H9 (cell line): ENCODE data around the gene MB. TPM values are rescaled to one million over a fixed set of nuclear protein-coding genes. Genes with fewer than 3 reads are reported as not detected.

ENCODE experiments used
- DNase-seq: peaks from one replicate; pipeline ENCODE4 v3.0.0-alpha.2; 2017
- H2AFZ ChIP-seq: one replicate; pipeline ENCODE4 v1.6.1; 2013; ENCODE audit warnings: mild to moderate bottlenecking, low read length, control low read depth, moderate library complexity
- H2AK5ac ChIP-seq: 2 replicates; pipeline ENCODE4 v1.6.1; 2013; ENCODE audit warnings: low read length, control low read depth, mixed read lengths; ENCODE audit not compliant: insufficient read length
- H2BK120ac ChIP-seq: one replicate; pipeline ENCODE4 v1.6.1; 2013; ENCODE audit warnings: low read depth, mild to moderate bottlenecking, low read length, control low read depth, inconsistent platforms; ENCODE audit not compliant: poor library complexity, severe bottlenecking
- H2BK12ac ChIP-seq: 2 replicates; pipeline ENCODE4 v1.6.1; 2013; ENCODE audit warnings: low read length, control low read depth, mixed read lengths, low read depth; ENCODE audit not compliant: insufficient read length
- H2BK15ac ChIP-seq: 2 replicates; pipeline ENCODE4 v1.6.1; 2013; ENCODE audit warnings: low read depth, low read length, control low read depth
- H2BK20ac ChIP-seq: one replicate; pipeline ENCODE4 v1.6.1; 2013; ENCODE audit warnings: low read depth, mild to moderate bottlenecking, low read length, control low read depth, inconsistent platforms; ENCODE audit not compliant: poor library complexity, severe bottlenecking
- H2BK5ac ChIP-seq: 2 replicates; pipeline ENCODE4 v1.6.1; 2013; ENCODE audit warnings: low read length, control low read depth, mixed read lengths; ENCODE audit not compliant: insufficient read length
- H3K14ac ChIP-seq: 2 replicates; pipeline ENCODE4 v1.6.1; 2013; ENCODE audit warnings: low read length, control low read depth; ENCODE audit not compliant: insufficient read depth
- H3K18ac ChIP-seq: 2 replicates; pipeline ENCODE4 v1.6.1; 2013; ENCODE audit warnings: low read depth, mild to moderate bottlenecking, mixed read lengths, low read length, control low read depth; ENCODE audit not compliant: insufficient read length
- H3K23ac ChIP-seq: 2 replicates; pipeline ENCODE4 v1.6.1; 2013; ENCODE audit warnings: low read length, control low read depth, mixed read lengths, low read depth; ENCODE audit not compliant: insufficient read length
- H3K23me2 ChIP-seq: 2 replicates; pipeline ENCODE4 v1.6.1; 2013; ENCODE audit warnings: low read depth, mild to moderate bottlenecking, mixed read lengths, low read length, control low read depth; ENCODE audit not compliant: insufficient read length, poor library complexity, severe bottlenecking
- H3K27ac ChIP-seq: 2 replicates; pipeline ENCODE4 v1.5.1; 2013; ENCODE audit warnings: low read length, control low read depth, mixed read lengths, low read depth; ENCODE audit not compliant: insufficient read length
- H3K27me3 ChIP-seq: 2 replicates; pipeline ENCODE4 v1.6.1; 2013; ENCODE audit warnings: low read length, control low read depth, inconsistent platforms; ENCODE audit not compliant: insufficient read depth
- H3K4ac ChIP-seq: 2 replicates; pipeline ENCODE4 v1.6.1; 2013; ENCODE audit warnings: low read depth, mild to moderate bottlenecking, control low read depth, inconsistent platforms, low read length, moderate library complexity
- H3K4me1 ChIP-seq: 2 replicates; pipeline ENCODE4 v1.6.1; 2013; ENCODE audit warnings: low read length, control low read depth, inconsistent platforms; ENCODE audit not compliant: insufficient read depth
- H3K4me2 ChIP-seq: 2 replicates; pipeline ENCODE4 v1.6.1; 2013; ENCODE audit warnings: low read length, control low read depth, mixed read lengths; ENCODE audit not compliant: insufficient read length, insufficient read depth
- H3K56ac ChIP-seq: 2 replicates; pipeline ENCODE4 v1.6.1; 2013; ENCODE audit warnings: low read depth, mild to moderate bottlenecking, mixed read lengths, low read length, control low read depth; ENCODE audit not compliant: insufficient read length
- H3K79me1 ChIP-seq: 2 replicates; pipeline ENCODE4 v1.6.1; 2013; ENCODE audit warnings: low read depth, mild to moderate bottlenecking, moderate library complexity, low read length, control low read depth, inconsistent platforms; ENCODE audit not compliant: insufficient read depth, poor library complexity, severe bottlenecking
- H3K79me2 ChIP-seq: 2 replicates; pipeline ENCODE4 v1.6.1; 2013; ENCODE audit warnings: low read length, control low read depth, inconsistent platforms; ENCODE audit not compliant: insufficient read depth
- H3K9ac ChIP-seq: 2 replicates; pipeline ENCODE4 v1.6.1; 2013; ENCODE audit warnings: low read length, control low read depth, mixed read lengths; ENCODE audit not compliant: insufficient read length; ENCODE audit errors: extremely low read depth
- H3K9me3 ChIP-seq: one replicate; pipeline ENCODE4 v1.6.1; 2013; ENCODE audit warnings: low read depth, low read length, inconsistent platforms; ENCODE audit not compliant: control insufficient read depth
- H3T11ph ChIP-seq: one replicate; pipeline ENCODE4 v1.6.1; 2013; ENCODE audit warnings: mild to moderate bottlenecking, low read length, control low read depth, inconsistent platforms
- H4K20me1 ChIP-seq: one replicate; pipeline ENCODE4 v1.6.1; 2013; ENCODE audit not compliant: control insufficient read depth, insufficient read length, insufficient read depth
- H4K5ac ChIP-seq: 2 replicates; pipeline ENCODE4 v1.6.1; 2013; ENCODE audit warnings: low read depth, mild to moderate bottlenecking, mixed read lengths, low read length, control low read depth; ENCODE audit not compliant: insufficient read length
- H4K8ac ChIP-seq: replicated peaks from 2 replicates; pipeline ENCODE4 v1.6.1; 2013; ENCODE audit warnings: low read length, control low read depth, mixed read lengths, low read depth; ENCODE audit not compliant: insufficient read length
- H4K91ac ChIP-seq: 2 replicates; pipeline ENCODE4 v1.6.1; 2013; ENCODE audit warnings: low read depth, mild to moderate bottlenecking, moderate library complexity, mixed read lengths, low read length, control low read depth; ENCODE audit not compliant: insufficient read length
- H3K27ac Mint-ChIP-seq, 3 experiments: 2 replicates in 2 of 3; 3 replicates in 1 of 3; pipeline ENCODE4 v1.8.0; 2020 to 2021; ENCODE audit warnings: mixed read lengths in 3 of 3, mild to moderate bottlenecking in 1 of 3, moderate library complexity in 1 of 3
- H3K27me3 Mint-ChIP-seq: 2 replicates; pipeline ENCODE4 v1.8.0; 2021; ENCODE audit warnings: low read depth, mild to moderate bottlenecking, moderate library complexity, mixed read lengths
- H3K36me3 Mint-ChIP-seq, 3 experiments: 2 replicates in 2 of 3; 3 replicates in 1 of 3; pipeline ENCODE4 v1.8.0; 2020 to 2021; ENCODE audit warnings: low read depth in 3 of 3, mixed read lengths in 3 of 3; ENCODE audit not compliant: insufficient read depth in 1 of 3
- H3K4me1 Mint-ChIP-seq, 2 experiments: 2 replicates each; pipeline ENCODE4 v1.8.0; 2020; ENCODE audit warnings: mixed read lengths in 2 of 2
- H3K4me3 Mint-ChIP-seq, 2 experiments: 2 replicates in 1 of 2; 3 replicates in 1 of 2; pipeline ENCODE4 v1.8.0; 2020 to 2021; ENCODE audit warnings: mild to moderate bottlenecking in 2 of 2, mixed read lengths in 2 of 2, moderate library complexity in 1 of 2
- H3K9me3 Mint-ChIP-seq, 2 experiments: 2 replicates in 1 of 2; 3 replicates in 1 of 2; pipeline ENCODE4 v1.8.0; 2020; ENCODE audit warnings: mild to moderate bottlenecking in 2 of 2, mixed read lengths in 2 of 2, moderate library complexity in 1 of 2
- WGBS: extraction: QIAGEN DNeasy Blood & Tissue Kit; methylation state at CpG from one replicate; pipeline ENCODE4 v1.1.7; 2013; ENCODE audit warnings: missing lambda C conversion rate, low lambda C conversion rate, mixed read lengths; ENCODE audit not compliant: insufficient read length; ENCODE audit errors: extremely low coverage; 5-methylcytosine and 5-hydroxymethylcytosine counted together
- total RNA-seq: library from RNA; stranded (reverse); gene quantifications from 2 replicates; pipeline ENCODE4 v1.2.1, GENCODE V29; 2021
- TF ChIP-seq, protein P1 (sequence below): fragments of 200-600 bp; sonication (generic); conservative IDR thresholded peaks from 3 replicates; pipeline ENCODE4 v1.8.0; 2021; ENCODE audit warnings: antibody characterized with exemption, mild to moderate bottlenecking

Gene MB
- total RNA-seq, 1 experiment from 2014 or later = 0.55 TPM

- H3K4me1 ChIP-seq = no peaks in the 10 kb centered on the region; the same call in 1 of the 2 replicates
Observed at GRCh38 chr22:35660291-35661127, 43.4 kb upstream of the MB start.

More at GRCh38 chr22:35660291-35661127, 43.4 kb upstream of the MB start:
- Histone ChIP-seq H3K27ac (no peak overlapping the region), H3K23ac (no peak overlapping the region), H2BK15ac (no peak overlapping the region), H2BK20ac (no peak overlapping the region), H3K4ac (no peak overlapping the region), H3K79me1 (no peaks in the 10 kb centered on the region), H4K8ac (no peak overlapping the region), H3K9me3 (peaks cover 5% of the 10 kb centered on the region), H3K79me2 (no peaks in the 10 kb centered on the region), H2BK12ac (no peak overlapping the region), H2AK5ac (no peak overlapping the region), H3K18ac (no peak overlapping the region), H3K14ac (no peak overlapping the region), H3K56ac (no peak overlapping the region), H4K20me1 (no peaks in the 10 kb centered on the region), H3K27me3 (no peaks in the 10 kb centered on the region), H2BK5ac (no peak overlapping the region), H2BK120ac (no peak overlapping the region), H2AFZ (no peak overlapping the region), H3T11ph (no peak overlapping the region), H4K91ac (no peak overlapping the region), H4K5ac (no peak overlapping the region), H3K23me2 (no peaks in the 10 kb centered on the region), H3K4me2 (no peak overlapping the region), H3K9ac (no peak overlapping the region)
- TF ChIP-seq, protein P1, sequence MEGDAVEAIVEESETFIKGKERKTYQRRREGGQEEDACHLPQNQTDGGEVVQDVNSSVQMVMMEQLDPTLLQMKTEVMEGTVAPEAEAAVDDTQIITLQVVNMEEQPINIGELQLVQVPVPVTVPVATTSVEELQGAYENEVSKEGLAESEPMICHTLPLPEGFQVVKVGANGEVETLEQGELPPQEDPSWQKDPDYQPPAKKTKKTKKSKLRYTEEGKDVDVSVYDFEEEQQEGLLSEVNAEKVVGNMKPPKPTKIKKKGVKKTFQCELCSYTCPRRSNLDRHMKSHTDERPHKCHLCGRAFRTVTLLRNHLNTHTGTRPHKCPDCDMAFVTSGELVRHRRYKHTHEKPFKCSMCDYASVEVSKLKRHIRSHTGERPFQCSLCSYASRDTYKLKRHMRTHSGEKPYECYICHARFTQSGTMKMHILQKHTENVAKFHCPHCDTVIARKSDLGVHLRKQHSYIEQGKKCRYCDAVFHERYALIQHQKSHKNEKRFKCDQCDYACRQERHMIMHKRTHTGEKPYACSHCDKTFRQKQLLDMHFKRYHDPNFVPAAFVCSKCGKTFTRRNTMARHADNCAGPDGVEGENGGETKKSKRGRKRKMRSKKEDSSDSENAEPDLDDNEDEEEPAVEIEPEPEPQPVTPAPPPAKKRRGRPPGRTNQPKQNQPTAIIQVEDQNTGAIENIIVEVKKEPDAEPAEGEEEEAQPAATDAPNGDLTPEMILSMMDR = no peak
- Mint-ChIP-seq H3K4me3 (no peak overlapping the region), H3K36me3 (peaks cover 3 to 19% (median 8%) of the 10 kb centered on the region in 3 experiments), H3K27me3 (peaks cover 3% of the 10 kb centered on the region; the same call in 1 of the 2 replicates), H3K4me1 (peaks cover 30 to 35% of the 10 kb centered on the region in 2 experiments), H3K9me3 (peaks cover 12 to 19% of the 10 kb centered on the region in 2 experiments), H3K27ac (no peak overlapping the region; a peak in 1 of 7 replicates)
- WGBS = no CpG with 5 or more reads among the region's 2 CpGs
- DNase-seq = no peak
